Ramos (cell line): ENCODE data around the gene CCNL2.
"Not testable (repeated sequence)": the region's sequence is repeated elsewhere in the genome, so short reads cannot be mapped to it uniquely, and the experiment has no call there.

Experiments
- in situ Hi-C: fragments of 300-500 bp; cut with MboI; formaldehyde crosslinking; loops from one replicate; pipeline ENCODE4 v1.14.3; 2022; ENCODE audit warnings: low sequenced_read_pairs; ENCODE audit not compliant: unreplicated experiment

Gene CCNL2

DNA sequence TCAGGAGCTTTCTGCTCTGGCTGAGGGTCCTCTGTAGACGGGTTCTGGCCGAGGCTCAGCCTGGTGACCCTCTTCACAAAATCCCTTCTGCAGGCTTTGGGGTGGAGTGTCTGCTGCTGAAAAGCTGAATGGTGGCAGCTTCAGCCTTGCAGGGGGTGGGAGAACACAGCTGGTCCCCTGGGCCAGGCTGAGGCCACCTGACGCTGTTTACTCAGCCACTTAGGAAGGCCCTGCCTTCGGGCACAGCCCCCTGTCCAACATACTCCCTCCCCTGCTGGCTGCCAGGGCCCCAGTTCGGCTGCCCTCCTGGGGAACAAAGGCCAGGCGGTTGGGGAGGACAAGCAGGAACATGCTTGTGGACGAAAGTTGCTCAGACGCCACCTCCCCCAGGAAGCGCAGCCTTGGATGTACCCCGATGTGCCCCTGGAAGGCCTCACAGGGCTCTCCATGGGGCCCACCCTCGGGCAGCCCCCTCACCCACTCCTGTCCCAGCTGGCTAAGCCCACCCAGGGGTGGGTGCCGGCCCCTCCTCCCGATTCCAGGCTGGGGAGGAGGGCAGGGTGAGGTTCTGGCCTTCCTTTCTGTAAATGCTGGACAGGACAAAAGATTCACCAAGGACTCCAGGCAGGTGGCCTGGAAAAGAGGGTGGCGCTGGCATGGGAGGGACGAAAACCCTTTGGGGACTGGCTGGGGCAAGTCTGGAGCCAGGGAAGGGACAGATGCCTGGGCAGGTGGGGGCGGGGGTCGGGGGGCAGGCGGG lies 22.2 kb upstream of the CCNL2 start, which contains the start of gene ANKRD65:
Gene ANKRD65 (minus strand): TSS at position 130 of the 760 bp plus-strand sequence. CDS start 271 bp downstream, outside the sequence.
- in situ Hi-C loops = no loop called here

- in situ Hi-C loops = no loop called here
Measured at GRCh38 chr1:1420654-1421141, 21.6 kb upstream of the CCNL2 start.

GRCh38 chr1:1419813-1420653 lies 20.9 kb upstream of the CCNL2 start:
- in situ Hi-C loops = no loop called here

- in situ Hi-C loops = no loop called here
Measured at GRCh38 chr1:1419363-1419812, 20.3 kb upstream of the CCNL2 start.

- in situ Hi-C loops = no loop called here
Measured at GRCh38 chr1:1418464-1419362, 19.6 kb upstream of the CCNL2 start.

DNA sequence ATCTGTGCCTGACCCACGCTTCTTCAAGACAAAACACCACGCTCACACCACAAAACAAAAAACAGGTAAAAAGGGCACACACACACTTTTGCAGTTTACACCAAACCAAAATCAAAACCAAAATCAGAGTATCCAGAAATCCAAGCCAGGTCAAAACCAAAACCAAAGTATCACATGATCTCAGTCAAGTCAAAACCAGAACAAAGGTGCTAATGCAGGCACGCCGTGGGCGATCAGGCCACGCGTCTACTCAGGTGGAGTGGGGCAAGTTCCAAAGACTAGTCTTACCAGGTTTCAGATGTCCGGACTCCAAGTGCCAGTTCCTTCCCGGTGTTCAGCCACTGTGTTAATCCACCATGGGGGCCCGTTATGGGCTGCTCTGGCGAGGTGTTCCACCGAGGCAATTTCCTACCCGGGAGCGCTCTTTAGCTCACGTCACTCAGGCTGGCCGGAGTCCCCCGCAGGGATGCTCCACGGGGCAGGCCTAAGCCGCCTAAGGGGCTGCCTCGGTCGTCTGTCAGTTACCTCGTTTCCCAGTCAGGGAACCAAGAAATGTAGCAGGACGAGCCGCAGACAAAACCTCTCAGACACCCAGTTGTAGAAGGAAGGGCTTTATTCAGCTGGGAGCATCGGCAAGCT lies 18.8 kb upstream of the CCNL2 start:
- in situ Hi-C loops = not testable (repeated sequence)

DNA sequence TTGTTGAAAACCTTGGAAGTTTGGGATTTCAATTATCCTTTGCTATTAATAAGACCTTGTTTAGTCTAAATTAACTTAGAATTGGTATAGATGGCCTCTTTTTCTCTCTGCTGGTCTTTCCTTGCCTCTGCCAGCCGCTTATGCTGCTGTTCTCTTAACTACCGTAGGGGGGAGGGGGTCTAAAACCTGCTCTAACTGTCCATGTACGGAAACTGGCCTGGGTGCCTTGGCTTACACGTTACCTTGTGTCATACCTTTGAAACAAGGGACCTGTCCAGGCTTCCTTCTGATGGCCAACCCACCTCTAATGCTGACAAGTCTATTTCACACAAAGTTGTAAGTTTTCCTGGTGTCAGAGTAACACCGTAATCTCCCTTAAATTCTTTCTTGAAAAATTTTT lies 18.3 kb upstream of the CCNL2 start:
- in situ Hi-C loops = not testable (repeated sequence)

GRCh38 chr1:1415751-1416150 lies 16.6 kb upstream of the CCNL2 start:
- in situ Hi-C loops = no loop called here

GRCh38 chr1:1412311-1412902 lies 13.3 kb upstream of the CCNL2 start:
- in situ Hi-C loops = not testable (repeated sequence)

DNA sequence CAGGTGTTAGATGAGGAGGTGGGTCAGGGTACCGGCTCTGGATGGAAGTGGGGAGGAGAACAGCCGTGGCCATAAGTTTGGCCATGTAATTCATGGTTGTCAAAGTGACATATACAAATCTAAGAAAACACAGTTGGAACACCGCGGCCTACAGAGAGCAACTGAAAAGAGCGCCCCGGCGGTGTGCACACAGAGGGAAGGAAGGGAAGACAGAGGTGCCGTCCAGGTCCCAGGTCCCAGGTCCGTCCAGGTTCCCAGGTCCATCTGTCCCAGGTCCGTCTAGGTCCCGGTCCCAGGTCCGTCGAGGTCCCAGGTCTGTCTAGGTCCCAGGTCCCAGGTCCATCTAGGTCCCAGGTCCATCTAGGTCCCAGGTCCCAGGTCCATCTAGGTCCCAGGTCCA lies 12.5 kb upstream of the CCNL2 start:
- in situ Hi-C loops = no loop called here

DNA sequence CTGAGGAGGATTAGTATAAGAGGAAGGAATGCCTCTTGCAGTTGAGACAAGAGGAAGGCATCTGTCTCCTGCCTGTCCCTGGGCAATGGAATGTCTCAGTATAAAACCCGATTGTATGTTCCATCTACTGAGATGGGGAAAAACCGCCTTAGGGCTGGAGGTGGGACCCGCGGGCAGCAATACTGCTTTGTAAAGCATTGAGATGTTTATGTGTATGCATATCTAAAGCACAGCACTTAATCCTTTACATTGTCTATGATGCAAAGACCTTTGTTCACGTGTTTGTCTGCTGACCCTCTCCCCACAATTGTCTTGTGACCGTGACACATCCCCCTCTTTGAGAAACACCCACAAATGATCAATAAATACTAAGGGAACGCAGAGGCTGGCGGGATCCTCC lies 11.1 kb upstream of the CCNL2 start:
- in situ Hi-C loops = not testable (repeated sequence)

DNA sequence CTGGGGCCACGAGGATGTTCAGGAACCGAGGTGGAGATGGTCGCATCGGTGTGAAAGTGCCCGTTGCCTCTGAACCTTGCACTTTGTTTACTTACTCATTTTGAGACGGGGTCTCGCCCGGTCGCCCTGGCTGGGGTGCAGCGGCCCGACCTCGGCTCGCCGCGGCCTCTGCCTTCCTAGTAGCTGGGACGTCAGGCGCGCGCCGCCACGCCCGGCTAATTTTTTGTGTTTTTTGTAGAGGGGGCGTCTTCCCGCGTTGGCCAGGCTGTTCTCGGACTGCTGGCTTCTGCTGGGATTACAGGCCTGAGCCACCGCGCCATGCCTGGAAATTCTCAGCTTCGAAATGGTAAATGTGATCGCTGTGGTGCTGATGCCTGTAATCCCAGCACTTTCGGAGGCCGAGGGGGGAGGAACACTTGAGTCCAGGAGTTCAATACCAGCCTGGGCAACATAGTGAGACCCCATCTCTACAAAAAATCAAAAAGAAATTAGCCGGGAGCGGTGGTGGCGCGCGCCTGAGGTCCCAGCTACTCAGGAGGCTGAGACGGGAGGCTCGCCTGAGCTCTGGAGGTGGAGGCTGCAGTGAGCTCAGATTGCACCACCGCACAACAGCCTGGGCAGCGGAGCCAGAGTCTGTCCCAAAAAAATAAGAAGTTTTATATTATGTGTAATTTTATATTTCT lies 8.6 kb upstream of the CCNL2 start:
- in situ Hi-C loops = no loop called here

DNA sequence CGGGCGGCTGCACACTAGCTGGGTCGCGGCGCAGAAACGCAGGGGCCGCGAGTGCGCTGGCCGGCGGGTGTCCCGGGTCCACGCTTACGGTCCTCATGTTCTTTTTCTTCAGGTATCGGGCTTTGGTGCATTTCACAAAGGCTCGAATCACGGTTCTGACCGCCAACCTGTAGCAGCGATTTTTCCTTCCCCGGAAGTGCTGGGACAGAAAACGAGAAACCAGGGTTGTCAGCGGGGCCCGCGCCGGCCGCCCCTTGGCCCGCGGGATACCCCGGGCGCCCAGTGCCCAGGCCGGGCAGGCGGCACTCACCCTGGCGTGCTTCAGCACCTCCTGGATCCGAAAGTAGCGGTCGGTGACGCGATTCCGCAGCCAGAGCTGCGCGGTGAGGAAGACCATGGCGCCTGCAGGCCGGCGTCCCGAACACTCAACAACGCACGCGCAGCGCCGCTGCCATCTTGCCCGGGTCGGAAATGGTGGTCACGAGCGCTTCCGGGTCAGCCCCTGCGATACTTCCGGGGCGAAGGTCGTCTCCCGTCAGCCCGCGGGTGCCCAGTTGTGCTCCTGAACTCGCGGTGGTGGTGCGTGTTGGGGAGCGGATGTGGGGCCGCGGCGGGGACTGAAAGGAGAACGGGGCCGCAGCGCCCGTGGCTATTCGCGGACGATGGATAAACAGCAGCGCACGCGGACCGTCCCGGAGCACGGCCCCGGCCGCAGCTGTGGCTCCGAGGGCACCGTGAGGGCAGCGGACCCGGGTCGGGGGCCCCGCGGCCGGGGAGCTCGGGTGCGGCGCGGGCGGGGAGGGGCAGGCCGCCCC lies 7.9 kb upstream of the CCNL2 start, which contains the start of gene MRPL20:
Gene MRPL20 (minus strand): TSS at position 473 of the 815 bp plus-strand sequence. CDS start 76 bp downstream, at position 397.
- in situ Hi-C loops = no loop called here

DNA sequence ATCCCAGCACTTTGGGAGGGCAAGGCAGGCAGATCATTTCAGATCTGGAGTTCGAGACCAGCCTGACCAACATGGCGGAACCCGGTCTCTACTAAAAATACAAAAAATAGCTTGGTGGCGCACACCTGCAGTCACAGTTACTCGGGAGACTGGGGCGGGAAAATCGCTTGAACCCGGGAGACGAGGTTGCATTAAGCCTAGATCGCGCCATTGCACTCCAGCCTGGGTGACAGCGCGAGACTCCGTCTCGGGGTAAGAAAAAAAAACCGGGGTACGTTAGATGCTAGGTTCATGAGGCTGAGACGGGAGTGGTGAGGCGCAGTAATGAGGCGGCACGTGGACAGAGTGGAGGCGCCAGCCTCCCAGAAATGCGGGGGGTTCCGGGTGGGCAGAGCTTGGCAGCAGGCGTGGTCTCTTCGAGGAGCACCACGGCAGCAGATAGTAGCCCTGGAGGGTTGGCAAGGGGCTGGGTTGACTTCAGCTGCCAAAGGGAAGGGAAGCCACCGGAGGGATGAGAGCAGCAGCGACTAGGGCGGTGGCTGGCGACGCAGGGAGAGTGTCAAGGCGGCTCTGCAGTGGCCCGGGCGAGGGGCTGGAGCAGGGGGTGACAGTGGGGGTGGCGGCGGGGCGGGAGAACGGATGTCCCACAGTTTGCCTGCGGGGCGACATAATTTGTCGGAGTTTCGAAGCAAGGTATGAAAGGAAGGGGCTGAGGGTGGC lies 7.1 kb upstream of the CCNL2 start:
- in situ Hi-C loops = no loop called here

- in situ Hi-C loops = no loop called here
Measured at GRCh38 chr1:1403653-1404052, 4.5 kb upstream of the CCNL2 start.

- in situ Hi-C loops = not testable (repeated sequence)
Measured at GRCh38 chr1:1402901-1403392, 3.8 kb upstream of the CCNL2 start.
